K562 (cell line): Measurements from ENCODE around the gene SCAMP5. TPM values are rescaled to one million over a fixed set of nuclear protein-coding genes. Genes with fewer than 3 reads are reported as not detected.

Experiments used
- ATAC-seq: fragments of 200-7000 bp; cut with Tn5 transposase; 3 replicates; pipeline ENCODE4 v1.9.1; 2020; ENCODE audit warnings: moderate library complexity
- BruUV-seq: library from RNA; stranded (reverse); fragments of 400-500 nt; replicated peaks from 2 replicates; lab custom pipeline; 2021; lab: Mats Ljungman, UMichigan
- CTCF ChIA-PET: fragments of 300-600 bp; formaldehyde crosslinking; extraction: SDS; loops from one replicate; lab custom pipeline; 2021; ENCODE audit warnings: low intra/inter-chr PET ratio; lab: Yijun Ruan, JAX
- POLR2A ChIA-PET: fragments of 300-600, 350-650 bp; sonication (Branson Sonifier 250); formaldehyde crosslinking; extraction: SDS; loops from one replicate; lab custom pipeline; 2021; ENCODE audit warnings: antibody characterized with exemption, inconsistent platforms; lab: Yijun Ruan, JAX
- DNase-seq, 4 experiments: peaks; one replicate each; pipeline versions ENCODE4 v3.0.0 to v3.0.0-alpha.2; 2011 to 2018; ENCODE audit warnings: low spot score in 3 of 4, mixed read lengths in 3 of 4; ENCODE audit errors: extremely low read depth in 1 of 4
- FAIRE-seq: peaks from 2 replicates; lab custom pipeline; 2011; peaks lifted over from hg19 to GRCh38; lab: Jason Lieb, UNC
- H2AFZ ChIP-seq: 2 replicates; pipeline ENCODE4 v1.6.0; 2011; ENCODE audit warnings: low read depth, low read length, control low read depth, inconsistent platforms
- H3K27ac ChIP-seq: fragments of 200-600 bp; 3 replicates; pipeline ENCODE4 v1.8.0; 2011; ENCODE audit warnings: low read depth, mild to moderate bottlenecking, control low read depth, inconsistent platforms, low read length, moderate library complexity, mixed read lengths; ENCODE audit errors: extremely low read depth
- H3K27me3 ChIP-seq, 2 experiments: fragments of 300-600 bp in 1 of 2; 2 replicates in 1 of 2; 3 replicates in 1 of 2; pipeline versions ENCODE4 v1.6.0 to v1.8.0; 2011; ENCODE audit warnings: inconsistent platforms in 2 of 2, low read length in 2 of 2, mild to moderate bottlenecking in 1 of 2, mixed read lengths in 1 of 2, moderate library complexity in 1 of 2; ENCODE audit not compliant: control insufficient read depth in 2 of 2, insufficient read depth in 2 of 2
- H3K36me3 ChIP-seq: fragments of 300-600 bp; 3 replicates; pipeline ENCODE4 v1.8.0; 2011; ENCODE audit warnings: mild to moderate bottlenecking, low read length, inconsistent platforms; ENCODE audit not compliant: control insufficient read depth, insufficient read depth
- H3K4me1 ChIP-seq, 2 experiments: fragments of 200-600 bp in 1 of 2; replicated peaks in 1 of 2; 2 replicates in 1 of 2; 3 replicates in 1 of 2; pipeline versions ENCODE4 v1.5.1 to v1.8.0; 2011; ENCODE audit warnings: inconsistent platforms in 2 of 2, low read length in 2 of 2, mild to moderate bottlenecking in 1 of 2, mixed read lengths in 1 of 2, moderate library complexity in 1 of 2; ENCODE audit not compliant: control insufficient read depth in 2 of 2, insufficient read depth in 2 of 2
- H3K4me2 ChIP-seq: 2 replicates; pipeline ENCODE4 v1.6.1; 2011; ENCODE audit warnings: low read length, control low read depth, inconsistent platforms, mixed read lengths; ENCODE audit not compliant: insufficient read depth
- H3K4me3 ChIP-seq: fragments of 200-600 bp; sonication (generic), shearing (Covaris generic); 2 replicates; pipeline ENCODE4 v1.5.1; 2016; ENCODE audit warnings: control low read depth, inconsistent platforms
- H3K79me2 ChIP-seq: fragments of 200-600 bp; 3 replicates; pipeline ENCODE4 v1.8.0; 2011; ENCODE audit warnings: low read length, inconsistent platforms; ENCODE audit not compliant: control insufficient read depth, insufficient read depth
- H3K9ac ChIP-seq, 2 experiments: 2 replicates each; pipeline versions ENCODE4 v1.6.0 to v1.6.1; 2011; ENCODE audit warnings: low read depth in 2 of 2, low read length in 2 of 2, control low read depth in 1 of 2, inconsistent platforms in 1 of 2, mild to moderate bottlenecking in 1 of 2, mixed read lengths in 1 of 2; ENCODE audit not compliant: insufficient read depth in 1 of 2
- H3K9me1 ChIP-seq: one replicate; pipeline ENCODE4 v1.6.0; 2011; ENCODE audit warnings: inconsistent platforms, mild to moderate bottlenecking, low read length, moderate library complexity; ENCODE audit not compliant: control insufficient read depth, insufficient read depth
- H3K9me3 ChIP-seq: replicated peaks from 2 replicates; pipeline ENCODE4 v1.5.1; 2011; ENCODE audit warnings: low read depth, low read length, inconsistent platforms; ENCODE audit not compliant: control insufficient read depth, insufficient read depth
- H4K20me1 ChIP-seq: replicated peaks from 2 replicates; pipeline ENCODE4 v1.6.1; 2011; ENCODE audit warnings: low read length, inconsistent platforms, mixed read lengths; ENCODE audit not compliant: control insufficient read depth, insufficient read depth
- ARID4B ChIP-seq: sonication (generic); formaldehyde crosslinking; IDR thresholded peaks from 2 replicates; pipeline ENCODE4 v1.8.0; 2022; ENCODE audit warnings: mild to moderate bottlenecking, missing genetic modification reagents
- CBX1 ChIP-seq: sonication (generic); IDR thresholded peaks from 2 replicates; pipeline ENCODE4 v1.6.1; 2016; ENCODE audit warnings: antibody characterized with exemption, low read depth, mild to moderate bottlenecking
- CSDE1 ChIP-seq, 2 experiments: fragments of 450-650 bp; IDR thresholded peaks; 2 replicates each; pipeline ENCODE4 v1.6.1; 2016; ENCODE audit warnings: mild to moderate bottlenecking in 1 of 2
- ELF4 ChIP-seq: fragments of 450-650 bp; formaldehyde crosslinking; IDR thresholded peaks from 2 replicates; pipeline ENCODE4 v1.4.0; 2022; ENCODE audit warnings: missing genetic modification characterization
- HSF4 ChIP-seq: fragments of 250-450 bp; sonication (Bioruptor Pico); IDR thresholded peaks from 2 replicates; pipeline ENCODE4 v2.1.2; 2022; ENCODE audit warnings: mild to moderate bottlenecking, moderate library complexity, borderline replicate concordance
- MXD1 ChIP-seq: fragments of 250-450 bp; sonication (Bioruptor Pico); IDR thresholded peaks from 2 replicates; pipeline ENCODE4 v1.8.0; 2021; ENCODE audit warnings: borderline replicate concordance, mild to moderate bottlenecking, moderate library complexity; ENCODE audit not compliant: poor library complexity, severe bottlenecking
- NR2C2 ChIP-seq, 2 experiments: fragments of 200-800 bp in 1 of 2; sonication (Bioruptor generic) in 1 of 2; sonication (generic) in 1 of 2; formaldehyde crosslinking in 1 of 2; IDR thresholded peaks; 2 replicates each; pipeline versions ENCODE4 v1.6.1 to v1.8.0; 2016 to 2022; ENCODE audit warnings: mild to moderate bottlenecking in 1 of 2, missing compliant biosample characterization in 1 of 2, missing genetic modification characterization in 1 of 2, missing genetic modification reagents in 1 of 2
- TAF7 ChIP-seq: fragments of 450-650 bp; IDR thresholded peaks from 2 replicates; pipeline ENCODE4 v1.6.1; 2016; ENCODE audit warnings: missing genetic modification characterization, missing compliant biosample characterization
- YY1 ChIP-seq, 3 experiments: IDR thresholded peaks; 2 replicates each; pipeline ENCODE4 v1.6.1; 2011; ENCODE audit warnings: low read length in 2 of 3, mild to moderate bottlenecking in 2 of 3, moderate library complexity in 2 of 3, borderline replicate concordance in 1 of 3, control low read depth in 1 of 3, low read depth in 1 of 3; ENCODE audit not compliant: insufficient read depth in 3 of 3, insufficient replicate concordance in 2 of 3, control insufficient read depth in 1 of 3, insufficient read length in 1 of 3; ENCODE audit errors: extremely low read depth in 1 of 3
- ZNF592 ChIP-seq: fragments of 450-650 bp; IDR thresholded peaks from 2 replicates; pipeline ENCODE4 v1.6.1; 2017; ENCODE audit warnings: antibody characterized with exemption, mild to moderate bottlenecking
- WGBS: fragments of 100-300 bp; shearing (Covaris generic); methylation state at CpG from one replicate; pipeline ENCODE4 v1.1.6; 2016; ENCODE audit warnings: low coverage, mixed read lengths; ENCODE audit not compliant: insufficient coverage; ENCODE audit errors: missing lambda C conversion rate; 5-methylcytosine and 5-hydroxymethylcytosine counted together
- in situ Hi-C: fragments of 300-500 bp; cut with MboI; formaldehyde crosslinking; loops from 4 replicates; pipeline ENCODE4 v1.15.0; 2018; ENCODE audit warnings: inconsistent platforms, mixed read lengths
- intact Hi-C: fragments of 100-400 bp; cut with micrococcal nuclease; formaldehyde crosslinking; loops from 2 replicates; pipeline ENCODE4 v1.14.2; 2022
- polyA plus RNA-seq, 8 experiments: library from polyadenylated mRNA; depleted of rRNA in 4 of 8; stranded (reverse) in 5 of 8; unstranded in 3 of 8; fragments of >200 nt; fragmentation: Nextera tagmentation in 2 of 8; fragmentation: Illumina TruSeq in 1 of 8; extraction: Ambion mirVana in 2 of 8; extraction: Trizol in 1 of 8; gene quantifications; 2 replicates each; pipeline versions ENCODE4 v1.2.1 to v1.2.3, GENCODE V29; 2011 to 2014; ENCODE audit warnings: inconsistent platforms in 1 of 8, missing spikeins in 1 of 8
- total RNA-seq, 7 experiments: library from RNA; depleted of rRNA in 6 of 7; stranded (reverse); fragments of >200 nt in 6 of 7; fragmentation: Illumina TruSeq in 2 of 7; extraction: Trizol in 2 of 7; gene quantifications; 2 replicates each; pipeline versions ENCODE4 v1.2.1 to v1.2.3, GENCODE V29; 2011 to 2021; ENCODE audit warnings: low replicate concordance in 1 of 7

Gene SCAMP5
- total and polyA plus RNA-seq, 9 of the 15 experiments (the other 6 are each of a cell fraction or from before 2014, with no cell fraction given): 0.09 to 0.29 (median 0.19) TPM; not detected in 5

- 1% methylated on average over 8 of the region's 8 CpGs for WGBS
- no peak for FAIRE-seq
- ChIA-PET CTCF (interaction anchor here (1.0 to 1.1 kb wide), 2 partner anchors 184 to 249 kb away, joined by 3 to 5 read pairs; no protein-coding TSS in a partner anchor), POLR2A (interaction anchor here (0.6 to 2.0 kb wide), 15 partner anchors 8 to 327 kb away, joined by 3 to 8 read pairs (median 4); partner anchors contain the start of genes CPLX3 and PPCDC)
- intact Hi-C loops: loop anchor here (2.0 to 10.0 kb wide), 3 partner anchors 34 to 580 kb away; partner anchors contain the start of gene C15orf39
- peaks cover 41% of the 10 kb centered on the region for H4K20me1 ChIP-seq
- H3K36me3 ChIP-seq: no peaks in the 10 kb centered on the region
- no peak overlapping the region for H3K9ac ChIP-seq
- H3K27ac ChIP-seq: no peak overlapping the region
- H3K9me1 ChIP-seq: peaks cover 4% of the 10 kb centered on the region
- in situ Hi-C loops: no loop called here
- H3K4me1 ChIP-seq: peaks cover 39 to 65% of the 10 kb centered on the region in 2 experiments
- DNase-seq: peak in 1 of 4 experiments; percentile 7
- no peaks in the 10 kb centered on the region for H3K9me3 ChIP-seq
- H3K79me2 ChIP-seq: peaks cover 7% of the 10 kb centered on the region; the same call in 1 of the 3 replicates
- ATAC-seq: no peak
- no peak overlapping the region for H2AFZ ChIP-seq
- peaks cover 16 to 17% of the 10 kb centered on the region in 2 experiments for H3K27me3 ChIP-seq
- BruUV-seq: no TSS peak
- H3K4me3 ChIP-seq: peak overlapping the region; percentile 5; the same call in 1 of the 2 replicates
- H3K4me2 ChIP-seq: peak overlapping the region; percentile 34; the same call in 1 of the 2 replicates
- TF ChIP-seq MXD1 (CRISPR knock-in tag) (no peak), CSDE1 (IDR thresholded peaks at IDR 0.05) (no peak), NR2C2 (CRISPR knock-in tag; IDR thresholded peaks at IDR 0.05) (no peak), NR2C2 (tag; IDR thresholded peaks at IDR 0.05) (0 out of 2 replicates have a peak, but pooled peaks have one; percentile 9), ARID4B (CRISPR knock-in tag) (no peak), YY1 (IDR thresholded peaks at IDR 0.05; ENCODE audit: borderline replicate concordance in 1 of 3, control insufficient read depth in 1 of 3, extremely low read depth in 1 of 3, insufficient read depth in 3 of 3, insufficient read length in 1 of 3, insufficient replicate concordance in 2 of 3, low read depth in 1 of 3, low read length in 2 of 3) (peak in 1 of 3 experiments; percentile 8), ELF4 (CRISPR knock-in tag) (no peak), ZNF592 (no peak), TAF7 (tag) (no peak), HSF4 (no peak), CBX1 (no peak)
These were observed 40.3 kb upstream of the SCAMP5 start for GRCh38 chr15:74955017-74955416.
